HG03280 (cell line): Measurements from ENCODE around the gene CCNQ.
A peak's percentile ranks its signal among the peaks of the same experiment; 100 is the strongest.

ENCODE experiments used
- ATAC-seq: cut with Tn5 transposase; IDR thresholded peaks from one replicate; pipeline ENCODE4 v1.9.1; 2021; ENCODE audit warnings: mild to moderate bottlenecking, moderate library complexity; ENCODE audit not compliant: unreplicated experiment

The CCNQ gene

DNA sequence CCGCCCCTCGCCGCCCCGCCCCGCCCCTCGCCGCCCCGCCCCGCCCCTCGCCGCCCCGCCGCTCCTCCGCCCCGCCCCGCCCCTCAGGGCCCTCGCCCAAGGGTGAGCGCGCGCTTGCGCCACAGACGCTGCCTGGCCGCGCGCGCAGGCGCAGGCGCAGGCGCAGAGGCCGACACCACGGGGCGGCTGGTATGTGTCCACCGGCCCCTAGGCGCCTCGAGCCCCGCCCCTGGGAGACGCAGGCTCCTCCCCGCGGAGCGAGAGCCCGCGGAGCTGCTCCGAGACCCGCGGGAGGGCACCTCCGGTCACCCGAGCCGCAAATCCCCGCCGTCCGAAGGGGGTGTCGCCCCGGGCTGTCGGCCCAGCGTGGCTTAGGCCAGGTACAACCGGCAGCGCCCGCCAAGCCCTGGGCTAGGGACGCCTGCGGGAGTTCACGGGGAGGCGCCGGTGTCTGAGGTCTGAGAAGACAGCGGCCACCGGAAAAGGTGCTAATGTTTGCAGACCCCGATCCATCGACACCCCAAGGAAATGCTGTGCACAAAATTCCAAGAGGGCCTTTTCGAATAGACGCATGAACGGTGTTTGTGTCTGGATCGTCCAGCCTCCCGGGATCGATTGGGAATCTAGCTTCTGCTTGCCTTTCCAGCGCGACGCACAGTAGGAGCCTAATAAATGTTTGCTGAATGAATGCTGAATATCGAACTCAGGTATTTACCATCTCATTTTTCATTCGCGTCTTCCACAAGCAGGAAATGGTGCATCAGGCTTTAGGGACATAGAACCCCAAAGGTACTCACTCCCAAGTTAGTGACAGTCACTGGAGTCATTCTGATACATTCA lies 473 bp upstream of the CCNQ start:
- ATAC-seq: peak; percentile 91

DNA sequence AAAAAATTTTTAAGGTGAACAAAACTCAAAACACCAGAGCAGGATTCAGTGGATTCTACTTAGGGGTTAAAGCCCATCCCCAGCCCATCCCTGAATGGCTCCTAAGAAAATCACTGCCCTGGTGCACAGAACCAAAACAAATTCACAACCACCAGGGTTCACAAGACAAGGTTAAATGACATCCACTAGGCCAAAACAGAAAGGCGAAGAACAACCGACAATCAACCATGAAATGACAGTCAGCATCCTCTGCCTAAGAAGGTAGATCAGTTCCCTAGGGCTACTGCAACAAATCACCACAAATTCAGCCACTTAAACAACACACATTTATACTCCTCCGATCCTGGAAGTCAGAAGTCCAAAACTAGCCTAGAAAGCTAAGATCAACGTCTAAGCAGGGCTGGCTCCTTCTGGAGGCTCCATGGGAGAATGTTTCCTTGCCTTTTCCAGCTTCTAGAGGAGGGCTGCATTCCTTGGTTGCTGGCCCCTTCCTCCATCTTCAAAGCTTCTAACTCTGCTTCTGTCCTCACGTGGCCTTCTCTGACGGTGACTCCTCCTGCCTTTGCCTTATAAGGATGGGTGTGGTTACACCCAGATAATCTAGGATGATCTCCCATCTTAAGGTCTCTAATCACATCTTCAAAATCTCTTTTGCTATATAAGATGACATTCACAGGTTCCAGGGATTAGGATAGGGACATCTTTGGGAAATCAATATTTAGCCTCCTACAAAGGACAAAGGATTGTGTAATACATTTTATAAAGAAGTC lies 1.8 kb downstream of the CCNQ start:
- ATAC-seq: no peak

DNA sequence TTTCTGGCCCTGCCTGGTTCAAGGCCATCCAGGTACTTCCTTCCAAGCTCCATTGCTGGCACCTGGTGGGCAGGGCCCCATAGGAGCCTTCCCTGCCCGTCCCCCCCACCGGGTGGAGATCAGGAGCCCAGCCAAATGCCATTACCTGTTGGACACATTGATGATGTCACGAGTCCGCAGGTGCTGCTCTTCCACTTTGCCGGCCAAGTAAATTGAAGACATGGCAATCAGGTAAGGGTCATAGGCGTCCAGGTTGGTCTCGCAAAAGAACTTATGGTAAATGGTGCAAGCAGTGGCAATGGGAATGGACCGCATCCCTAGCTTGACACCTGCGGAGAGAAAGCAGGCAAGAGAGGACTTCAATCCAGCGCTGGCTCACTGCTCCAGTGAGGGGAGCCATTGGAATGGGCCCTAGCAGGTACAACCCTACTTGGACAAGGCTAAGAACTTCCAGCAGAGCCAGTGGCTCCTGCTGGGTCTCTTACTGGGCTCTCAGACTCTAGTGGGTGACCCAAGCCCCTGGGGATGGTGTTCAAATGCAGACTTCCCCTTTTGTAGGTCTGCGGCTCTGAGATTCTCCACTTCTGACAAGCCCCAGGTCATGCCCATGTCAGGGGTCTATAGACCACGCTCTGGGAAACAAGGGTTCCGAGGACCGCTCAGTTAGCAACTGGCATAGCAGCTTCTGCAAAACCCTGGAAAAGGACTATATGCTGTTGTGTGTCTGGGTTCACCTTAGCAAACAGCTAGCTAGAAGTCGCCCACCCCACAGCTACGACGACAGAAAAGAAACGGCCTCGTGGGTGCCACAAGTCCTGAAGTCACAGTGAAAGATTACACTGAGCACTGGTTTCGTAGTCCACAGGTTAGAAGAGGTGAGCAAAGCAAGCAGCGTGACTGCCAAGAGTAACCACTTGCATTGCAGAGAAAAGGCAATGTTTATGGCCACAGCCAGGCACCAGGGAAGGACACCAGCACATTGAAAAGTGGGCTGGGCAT lies 2.8 kb downstream of the CCNQ start:
- no peak for ATAC-seq

DNA sequence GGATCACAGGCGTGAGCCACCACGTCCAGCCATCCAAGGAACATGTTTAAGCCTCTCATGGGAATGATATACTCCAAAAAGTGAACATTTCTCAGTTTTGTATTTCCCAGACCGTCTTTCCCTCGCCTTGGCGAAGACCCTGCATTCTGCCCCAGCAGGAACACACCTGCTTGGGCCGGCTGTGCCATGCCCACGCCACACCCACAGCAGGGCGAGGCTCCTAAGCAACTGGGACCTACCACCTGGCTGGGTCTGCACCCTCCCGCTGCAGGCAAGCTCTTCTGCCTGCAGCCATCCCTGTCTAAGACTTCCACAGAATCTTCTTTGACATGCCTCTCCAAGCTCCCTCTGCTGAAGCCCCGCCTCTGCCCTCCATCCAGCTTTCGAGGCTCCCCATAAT lies 3.6 kb downstream of the CCNQ start:
- ATAC-seq: no peak

DNA sequence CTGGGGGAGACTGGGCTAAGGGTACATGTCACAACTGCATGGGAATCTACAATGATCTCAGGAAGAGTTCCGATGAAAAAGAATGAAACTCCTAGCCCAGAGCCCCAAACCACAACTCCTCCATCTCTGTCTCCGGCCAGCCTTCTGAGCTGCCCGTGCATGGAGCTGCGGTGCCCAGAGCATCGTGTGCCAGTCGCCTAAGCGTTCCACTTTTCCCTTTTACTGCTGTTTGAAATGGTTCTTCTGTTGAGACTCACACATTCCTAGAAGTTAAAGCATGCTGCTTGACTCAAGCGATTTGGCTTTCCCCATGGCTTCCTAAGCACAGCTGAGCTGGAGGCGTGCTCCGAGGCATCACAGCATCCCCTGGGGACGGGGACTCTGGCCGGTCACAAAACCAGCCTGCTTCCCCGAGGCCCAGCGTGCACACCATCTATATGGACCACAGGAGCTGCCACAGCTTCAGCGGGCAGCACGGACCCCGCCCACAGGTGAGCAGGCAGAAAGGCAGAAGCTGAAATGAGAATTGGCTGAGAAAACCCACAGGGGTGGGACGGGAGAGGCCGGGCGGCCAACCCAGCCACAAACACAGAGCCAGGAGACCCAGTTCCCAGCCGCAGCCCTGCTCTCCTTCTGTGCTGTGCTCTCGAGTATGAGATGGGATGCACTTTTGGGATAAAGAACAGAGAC lies 5.0 kb downstream of the CCNQ start:
- ATAC-seq: no peak

DNA sequence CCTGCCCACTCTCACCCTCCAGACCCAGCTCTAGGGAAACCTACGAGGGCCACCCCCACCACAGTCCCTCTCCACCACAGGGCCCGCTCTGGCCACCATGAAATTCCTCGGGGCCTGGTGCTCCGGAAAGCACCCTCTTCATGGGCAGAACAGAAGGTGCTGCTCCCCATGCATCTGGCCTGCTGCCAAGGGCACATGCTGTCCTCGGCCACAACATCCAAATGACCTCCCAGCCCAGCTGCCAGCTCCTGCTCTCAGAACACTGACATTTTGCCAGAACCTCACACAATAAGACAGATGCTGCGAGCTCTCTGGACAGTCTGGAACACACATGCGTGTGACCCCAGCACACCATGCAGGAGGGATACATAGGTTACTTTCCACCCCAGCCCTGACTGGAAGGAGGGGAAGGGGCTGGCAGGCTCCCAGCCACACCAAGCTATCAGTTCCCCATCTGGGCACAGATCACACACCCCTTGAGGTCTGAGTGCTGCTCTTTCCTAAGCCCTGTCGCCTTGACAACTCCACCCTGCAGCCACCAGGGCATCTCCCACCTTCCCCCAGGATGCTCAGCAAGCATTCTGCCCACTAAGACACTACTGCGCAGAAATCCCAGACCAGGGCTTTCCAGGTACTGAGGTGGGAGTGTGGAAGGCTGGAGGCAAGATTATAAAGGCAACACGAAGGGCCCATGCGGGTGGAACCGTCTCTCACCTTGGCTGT lies 5.8 kb downstream of the CCNQ start:
- no peak for ATAC-seq

DNA sequence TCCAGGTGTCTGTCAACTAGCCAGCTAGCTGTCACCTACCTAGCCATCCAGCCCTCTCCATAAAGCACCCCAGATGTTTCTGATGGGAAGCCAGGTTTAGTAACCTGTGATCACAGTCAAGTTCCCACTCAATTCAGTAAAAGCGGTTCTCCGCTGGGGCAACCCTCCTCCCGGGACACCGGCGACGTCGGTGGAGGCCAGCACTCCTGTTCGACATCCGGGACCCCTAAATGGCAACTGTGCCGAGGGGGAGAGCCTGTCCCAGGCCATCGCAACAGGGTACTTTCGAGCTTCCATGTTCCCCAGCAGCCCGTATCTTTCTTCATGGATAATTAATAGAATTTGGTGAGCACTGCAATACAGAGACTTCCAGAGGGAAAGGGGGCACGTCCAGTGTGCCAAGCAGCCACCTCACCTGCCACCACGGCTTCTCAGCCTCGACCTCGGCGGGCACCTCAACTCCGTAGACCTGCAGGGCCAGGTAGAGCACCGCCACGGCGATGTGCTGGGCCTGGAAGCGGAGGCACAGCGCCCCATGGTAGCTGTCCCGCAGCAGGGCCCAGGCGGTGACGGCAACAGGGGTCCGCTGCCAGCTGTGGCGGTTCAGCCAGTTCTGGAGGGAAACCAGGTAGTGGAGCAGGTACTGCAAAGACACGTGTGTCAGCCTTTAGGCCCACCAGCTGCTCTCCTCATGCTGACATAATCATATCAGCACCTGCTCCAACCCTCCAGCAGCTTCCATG lies 6.7 kb downstream of the CCNQ start:
- no peak for ATAC-seq

DNA sequence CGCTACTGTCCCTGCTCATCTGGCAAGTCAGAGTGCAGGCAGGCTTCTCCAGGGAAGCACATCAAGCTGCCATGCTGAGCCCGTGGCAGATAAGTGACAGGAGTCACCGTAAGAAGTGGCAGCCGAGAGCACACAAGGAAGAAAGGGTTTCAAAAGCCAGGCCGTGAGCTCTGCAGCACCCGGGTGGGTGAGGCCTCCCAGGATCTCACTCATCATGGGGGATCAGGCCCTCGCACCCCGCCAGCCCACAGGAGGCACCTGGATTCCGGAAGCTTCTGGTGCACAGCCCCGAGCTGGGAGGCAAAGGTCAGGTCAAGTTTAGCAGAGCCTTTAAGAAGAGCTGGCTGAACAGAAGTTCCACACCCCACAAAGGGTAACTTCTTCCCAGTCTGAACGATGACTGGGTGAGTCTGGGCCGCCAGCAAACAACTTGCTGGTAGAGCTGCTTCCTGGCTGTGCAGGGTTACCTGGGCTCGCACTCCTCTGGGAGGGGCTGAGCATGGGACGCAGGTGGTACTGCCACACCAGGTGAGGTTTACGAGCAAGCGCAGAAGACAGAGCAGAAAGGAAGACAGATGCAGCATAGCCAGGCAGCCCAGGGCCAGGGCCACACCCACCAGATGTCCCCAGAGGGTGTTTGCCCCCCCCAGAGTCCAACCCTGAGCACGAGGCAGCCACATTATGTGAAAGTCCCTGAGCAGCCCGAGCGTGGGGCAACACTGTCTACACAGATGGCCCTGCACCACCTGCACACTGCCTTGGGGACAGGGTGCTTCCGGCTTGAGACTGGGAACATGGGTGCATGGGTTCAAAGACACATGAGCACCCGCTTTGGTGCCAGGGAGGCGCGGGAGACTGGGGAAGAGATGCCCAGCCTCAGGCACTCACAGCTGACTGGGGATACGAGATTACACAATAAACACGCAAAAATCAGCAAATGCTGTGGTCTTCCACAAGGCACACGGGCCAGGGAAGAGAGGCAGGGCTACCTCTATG lies 7.7 kb downstream of the CCNQ start:
- no peak for ATAC-seq

DNA sequence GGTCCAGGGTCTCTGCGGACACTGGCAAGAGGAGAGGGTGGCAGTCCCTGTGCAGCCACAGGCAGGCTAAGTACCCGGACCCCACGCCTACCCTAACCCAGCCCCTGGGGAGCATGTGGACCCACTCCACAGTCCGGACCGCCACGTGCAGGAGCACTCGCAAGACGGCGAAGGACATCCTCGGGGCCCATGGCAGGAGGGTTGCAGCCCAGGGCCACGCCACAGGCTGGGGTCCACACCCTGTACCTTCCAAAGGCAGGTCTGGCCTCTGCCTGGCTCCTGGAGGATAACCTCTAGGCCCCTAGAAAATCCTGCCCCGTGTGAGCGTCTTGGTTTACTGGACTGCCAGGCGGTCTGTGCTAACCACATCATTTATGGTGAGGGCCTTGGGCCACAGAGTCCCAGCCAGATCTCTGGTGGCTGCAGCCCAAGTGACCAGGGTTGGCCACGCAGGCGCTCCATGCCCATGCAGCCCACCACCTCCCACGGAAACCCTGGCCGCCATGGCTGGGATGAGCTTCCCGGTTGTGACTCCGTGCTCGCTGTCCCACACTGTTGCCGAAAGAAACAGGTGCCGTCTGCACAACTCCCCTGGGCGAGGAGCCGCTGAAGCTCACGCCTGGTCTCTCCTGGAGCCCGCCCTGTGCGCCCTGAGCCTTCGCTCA lies 10.0 kb downstream of the CCNQ start:
- no peak for ATAC-seq

DNA sequence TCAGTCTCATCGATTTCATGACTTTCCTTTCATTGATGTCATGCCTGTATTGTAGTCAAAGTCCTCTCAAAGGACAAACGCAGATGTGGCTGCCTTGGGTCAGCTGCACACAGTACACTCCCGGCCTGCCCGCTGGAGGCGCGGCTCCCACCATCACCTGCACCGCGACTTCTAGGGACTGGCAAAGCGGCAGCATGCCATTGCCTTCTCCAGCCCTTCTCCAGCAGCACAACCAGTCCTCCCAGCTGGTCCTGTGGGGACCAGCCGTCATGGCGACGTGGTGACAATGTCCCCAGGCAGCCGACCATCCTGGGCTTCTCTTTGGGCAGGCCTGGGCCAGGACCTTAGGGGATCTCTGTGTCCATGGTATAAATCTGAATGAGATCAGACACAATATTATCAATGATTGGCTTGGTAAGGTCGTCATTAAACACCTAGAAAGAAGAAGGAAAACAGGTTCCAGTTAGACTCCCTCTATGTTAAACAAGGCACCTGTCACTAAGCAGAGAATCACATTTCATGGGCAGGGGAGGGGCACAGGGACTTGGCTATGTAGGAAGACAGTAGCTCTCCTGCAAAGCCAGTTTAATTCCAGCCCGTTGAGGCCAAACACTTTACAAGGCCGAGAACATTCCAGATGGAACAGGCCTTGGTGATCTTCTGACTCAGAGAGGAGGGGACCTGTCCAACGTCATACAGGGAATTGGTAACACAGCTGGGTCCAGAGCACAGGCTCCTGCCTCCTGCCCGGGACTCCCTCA lies 10.7 kb downstream of the CCNQ start:
- no peak for ATAC-seq

DNA sequence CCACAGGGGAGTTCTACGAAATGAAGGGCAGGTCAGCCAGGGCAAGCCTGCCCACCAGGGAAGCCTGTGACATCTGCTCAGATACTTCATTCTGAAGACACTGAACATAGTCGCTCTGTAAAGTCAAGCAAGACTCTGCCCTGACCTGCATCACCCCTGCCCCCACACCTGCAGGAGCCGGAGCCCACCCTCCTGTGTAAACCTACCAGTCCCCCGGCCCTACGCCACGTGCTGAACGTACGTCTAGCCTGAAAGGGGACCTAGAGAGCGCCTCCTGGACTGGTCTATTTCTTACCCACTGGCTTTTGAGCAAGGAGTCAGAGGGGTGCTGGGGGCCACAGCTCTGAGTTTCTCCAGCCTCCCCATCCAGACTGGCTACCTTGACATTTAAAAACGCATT lies 11.6 kb downstream of the CCNQ start:
- no peak for ATAC-seq

DNA sequence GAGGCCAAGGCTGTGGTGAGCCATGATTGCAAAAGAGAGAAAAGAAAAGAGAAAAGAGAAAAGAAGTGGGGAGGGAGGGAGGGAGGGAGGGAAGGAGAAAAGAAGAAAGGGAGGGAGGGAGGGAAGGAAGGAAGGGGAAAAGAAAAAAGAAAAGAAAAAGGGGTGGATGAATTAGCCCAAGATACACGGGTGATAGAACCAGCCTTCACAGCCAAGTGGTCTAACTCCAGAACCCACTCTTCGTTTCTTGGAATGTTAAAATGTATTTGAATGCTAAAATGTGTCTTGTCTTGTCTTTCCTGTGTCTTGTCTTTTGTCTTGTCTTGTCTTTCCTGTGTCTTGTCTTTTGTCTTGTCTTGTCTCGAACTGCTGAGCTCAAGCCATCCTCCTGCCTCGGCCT lies 13.1 kb downstream of the CCNQ start:
- no peak for ATAC-seq

DNA sequence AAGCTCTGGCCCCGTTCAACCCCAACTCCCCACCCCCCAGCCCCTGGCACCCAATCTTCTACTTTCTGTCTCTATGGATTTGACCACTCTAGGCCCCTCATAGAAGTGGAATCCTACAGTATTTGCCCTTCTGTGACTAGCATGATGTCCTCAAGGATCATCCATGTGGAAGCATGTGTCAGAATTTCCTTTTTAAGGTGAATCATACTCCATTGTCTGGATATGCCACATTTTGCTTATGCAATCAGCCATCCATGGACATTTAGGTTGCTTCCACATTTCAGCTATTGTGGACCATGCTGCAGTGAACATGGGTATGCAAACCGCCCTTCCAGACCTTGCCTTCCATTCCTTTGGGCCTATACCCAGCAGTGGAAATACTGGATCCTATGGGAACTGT lies 15.5 kb downstream of the CCNQ start:
- no peak for ATAC-seq

DNA sequence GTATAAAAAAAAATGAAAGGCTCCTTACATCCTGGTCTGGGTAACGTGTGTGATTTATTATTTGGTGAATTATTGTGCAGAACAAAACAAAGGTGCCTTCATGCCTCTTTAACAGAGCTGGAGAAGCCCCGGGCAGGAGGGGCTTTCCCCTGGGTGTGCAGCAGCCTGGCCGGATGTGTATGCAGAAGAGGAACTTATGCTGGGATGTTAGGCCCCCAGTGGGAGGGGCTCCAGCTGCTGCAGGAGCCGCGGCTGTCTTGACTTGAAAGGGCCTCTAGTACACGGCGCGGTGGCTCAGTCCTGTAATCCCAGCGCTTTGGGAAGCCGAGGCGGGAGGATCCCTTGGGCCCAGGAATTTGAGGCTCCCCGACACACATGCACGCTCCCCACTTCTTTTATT lies 16.0 kb downstream of the CCNQ start:
- peak; percentile 96 for ATAC-seq

DNA sequence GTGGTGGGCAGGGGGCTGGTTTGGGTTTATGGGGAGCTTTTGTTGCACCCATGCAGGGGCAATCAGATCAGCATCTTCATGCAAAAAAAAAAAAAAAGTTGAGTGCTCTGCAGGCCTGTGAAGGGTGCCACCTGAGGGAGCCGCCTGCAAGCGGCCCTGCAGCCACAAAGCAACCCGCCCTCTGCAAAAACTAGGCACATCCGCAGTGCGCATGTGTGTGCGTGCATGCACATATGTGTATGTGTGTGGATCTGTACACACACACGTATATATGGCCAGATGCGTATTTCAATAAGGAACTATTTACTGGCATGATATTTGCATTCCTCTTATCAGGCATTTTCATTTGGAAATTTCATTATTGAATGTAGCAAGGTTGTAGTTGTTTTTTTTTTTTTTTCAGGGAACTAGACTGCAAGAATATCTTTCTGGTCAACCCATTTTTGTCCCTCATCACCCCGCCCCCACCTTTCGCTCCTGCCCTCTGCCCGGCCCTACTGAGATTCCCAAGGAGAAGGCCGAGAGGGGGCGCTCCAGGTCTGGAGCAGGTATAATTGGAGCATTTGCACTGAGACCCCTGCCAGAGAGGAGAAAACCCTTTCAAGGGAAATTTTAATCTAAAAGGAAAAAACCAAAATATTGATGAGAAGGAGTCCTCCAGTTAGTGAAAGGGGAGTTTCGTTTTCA lies 18.1 kb downstream of the CCNQ start:
- ATAC-seq: no peak

DNA sequence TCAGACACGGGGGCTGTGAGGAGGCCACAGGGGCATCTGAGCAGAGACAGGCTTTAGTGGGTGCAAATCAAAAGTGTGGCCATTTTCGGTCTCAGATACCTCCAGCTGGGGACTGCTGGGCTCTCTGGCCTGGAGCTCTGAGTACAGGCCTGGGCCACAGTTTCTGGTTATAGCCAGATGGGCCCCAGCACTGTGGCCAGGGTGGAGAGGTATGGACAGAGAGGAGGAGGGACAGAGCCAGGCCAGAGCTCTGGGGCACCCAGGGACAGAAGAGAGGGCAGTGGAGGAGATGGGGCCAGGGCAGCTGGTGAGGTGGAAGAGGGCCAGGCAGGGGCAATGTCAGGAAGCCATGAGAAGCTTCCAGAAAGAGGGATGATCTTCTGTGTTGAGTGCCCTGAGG lies 20.1 kb downstream of the CCNQ start:
- ATAC-seq: no peak
